ENCODE results near the gene RTL9.
"Not testable (repeated sequence)": the region's sequence is repeated elsewhere in the genome, so short reads cannot be mapped to it uniquely, and the experiment has no call there.

The RTL9 gene

DNA sequence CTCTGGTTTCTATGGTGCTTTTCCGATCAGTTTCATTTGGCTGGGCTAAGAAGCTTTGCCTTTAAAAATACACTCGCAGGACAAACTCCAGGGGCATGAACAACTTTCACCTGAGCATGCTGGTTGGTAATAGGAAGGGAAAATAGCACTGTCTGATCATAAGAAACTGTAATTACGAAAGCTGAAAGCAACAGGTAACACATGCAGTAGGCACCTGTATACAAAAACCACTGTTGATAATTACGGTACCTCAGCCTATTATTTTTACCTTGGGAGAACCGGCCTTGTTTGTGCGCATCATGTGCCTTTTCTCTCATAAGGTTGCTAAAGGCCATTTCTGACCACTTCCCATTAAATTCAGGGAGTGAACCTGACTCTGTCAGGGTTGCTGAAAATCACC is 45.7 kb downstream of the RTL9 start:
- DNase-seq (ENCODE audit: low read depth in 1 of 2, low spot score in 1 of 2): no peak

DNA sequence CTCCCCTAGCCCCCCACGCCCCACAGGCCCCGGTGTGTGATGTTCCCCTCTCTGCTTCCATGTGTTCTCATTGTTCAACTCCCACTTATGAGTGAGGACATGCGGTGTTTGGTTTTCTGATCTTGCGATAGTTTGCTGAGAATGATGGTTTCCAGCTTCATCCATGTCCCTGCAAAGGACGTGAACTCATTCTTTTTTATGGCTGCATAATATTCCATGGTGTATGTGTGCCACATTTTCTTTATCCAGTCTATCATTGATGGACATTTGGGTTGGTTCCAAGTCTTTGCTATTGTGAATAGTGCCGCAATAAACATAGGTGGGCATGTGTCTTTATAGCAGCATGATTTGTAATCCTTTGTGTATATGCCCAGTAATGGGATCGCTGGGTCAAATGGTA is 47.6 kb downstream of the RTL9 start:
- not testable (repeated sequence) for DNase-seq (ENCODE audit: low read depth in 1 of 2, low spot score in 1 of 2)

GRCh38 chrX:110406822-110407221 is 48.2 kb downstream of the RTL9 start:
- no peak for DNase-seq (ENCODE audit: low read depth in 1 of 2, low spot score in 1 of 2)

DNA sequence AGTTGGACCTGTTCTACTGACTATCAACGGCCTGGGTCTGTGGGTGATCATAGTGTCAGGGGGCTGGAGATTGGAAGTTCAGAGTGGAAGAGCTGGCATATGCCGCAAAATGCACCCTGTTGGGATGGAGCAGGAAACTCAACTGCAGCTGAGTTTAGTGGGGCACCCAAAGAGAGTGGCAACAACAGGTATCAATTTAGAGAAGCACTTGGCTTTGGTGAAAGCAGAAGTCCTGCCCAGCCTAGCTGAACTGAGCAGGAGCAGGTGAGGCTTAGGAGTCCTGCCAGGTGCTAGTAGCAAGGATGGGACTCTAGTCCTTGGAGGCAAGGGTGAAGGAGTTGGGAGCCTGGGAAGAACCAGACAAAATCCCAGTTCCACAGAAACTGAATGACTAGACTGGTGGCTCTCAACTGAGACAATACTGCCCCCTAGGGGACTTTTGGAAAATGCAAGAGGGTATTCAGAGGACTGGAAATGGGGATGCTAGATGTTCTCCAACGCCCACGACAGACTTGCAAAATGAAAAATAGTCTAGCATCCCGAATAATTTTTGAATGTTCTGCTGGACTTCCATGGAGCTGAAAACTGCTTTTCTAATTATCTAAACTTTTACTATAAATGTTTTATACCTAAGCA is 49.4 kb downstream of the RTL9 start:
- peak in 1 of 2 donors; percentile 7 for DNase-seq (ENCODE audit: low read depth in 1 of 2, low spot score in 1 of 2)
